HepG2 (cell line): Measurements from ENCODE around the gene CCDC154. TPM values are rescaled to one million over a fixed set of nuclear protein-coding genes. Genes with fewer than 3 reads are reported as not detected.

Source experiments
- EHMT2 ChIP-seq: fragments of 200-600 bp; sonication (generic); IDR thresholded peaks from 2 replicates; pipeline ENCODE4 v1.7.0; 2017; ENCODE audit warnings: antibody characterized with exemption, low read depth, low read length, borderline replicate concordance
- KDM6A ChIP-seq: IDR thresholded peaks from 2 replicates; pipeline ENCODE4 v1.6.1; 2016; ENCODE audit warnings: low read depth
- PITX1 ChIP-seq: sonication (generic); formaldehyde crosslinking; IDR thresholded peaks from 2 replicates; pipeline ENCODE4 v1.5.1; 2020; ENCODE audit warnings: mild to moderate bottlenecking, missing genetic modification reagents
- RAD21 ChIP-seq: fragments of 450-650 bp; formaldehyde crosslinking; IDR thresholded peaks from 2 replicates; pipeline ENCODE4 v1.5.0; 2020; ENCODE audit warnings: mild to moderate bottlenecking
- SP140L ChIP-seq: sonication (generic); formaldehyde crosslinking; IDR thresholded peaks from 2 replicates; pipeline ENCODE4 v1.4.0; 2020; ENCODE audit warnings: missing genetic modification reagents, borderline replicate concordance
- ZNF124 ChIP-seq: sonication (generic); formaldehyde crosslinking; IDR thresholded peaks from 2 replicates; pipeline ENCODE4 v1.4.0; 2020; ENCODE audit warnings: missing genetic modification reagents
- ZNF142 ChIP-seq: sonication (generic); formaldehyde crosslinking; IDR thresholded peaks from 2 replicates; pipeline ENCODE4 v1.4.0; 2020; ENCODE audit warnings: missing genetic modification reagents
- ZNF274 ChIP-seq: sonication (generic); formaldehyde crosslinking; IDR thresholded peaks from 2 replicates; pipeline ENCODE4 v1.5.1; 2020; ENCODE audit warnings: mild to moderate bottlenecking, missing genetic modification reagents
- ZNF362 ChIP-seq: sonication (generic); formaldehyde crosslinking; IDR thresholded peaks from 2 replicates; pipeline ENCODE4 v1.4.0; 2020; ENCODE audit warnings: missing genetic modification reagents, mild to moderate bottlenecking, borderline replicate concordance
- ZNF367 ChIP-seq: sonication (generic); formaldehyde crosslinking; IDR thresholded peaks from 2 replicates; pipeline ENCODE4 v1.4.0; 2020; ENCODE audit warnings: missing genetic modification reagents, borderline replicate concordance
- ZNF407 ChIP-seq: sonication (generic); formaldehyde crosslinking; IDR thresholded peaks from one replicate; pipeline ENCODE4 v1.5.1; 2020; ENCODE audit warnings: mild to moderate bottlenecking, missing genetic modification reagents; ENCODE audit errors: not compliant biosample characterization
- ZNF501 ChIP-seq: sonication (generic); formaldehyde crosslinking; IDR thresholded peaks from 2 replicates; pipeline ENCODE4 v1.5.1; 2020; ENCODE audit warnings: mild to moderate bottlenecking, moderate library complexity, missing genetic modification reagents
- ZNF746 ChIP-seq: sonication (generic); formaldehyde crosslinking; IDR thresholded peaks from 2 replicates; pipeline ENCODE4 v1.8.0; 2022; ENCODE audit warnings: mild to moderate bottlenecking, missing genetic modification reagents
- ZSCAN31 ChIP-seq: sonication (generic); formaldehyde crosslinking; IDR thresholded peaks from 2 replicates; pipeline ENCODE4 v1.5.0; 2020; ENCODE audit warnings: low read depth, mild to moderate bottlenecking, missing genetic modification reagents
- polyA plus RNA-seq, 8 experiments: library from polyadenylated mRNA; depleted of rRNA in 3 of 8; stranded (reverse) in 7 of 8; unstranded in 1 of 8; fragments of >200 nt; fragmentation: Illumina TruSeq in 4 of 8; extraction: Trizol in 4 of 8; gene quantifications; 2 replicates each; pipeline versions ENCODE4 v1.2.1 to v1.2.3, GENCODE V29; 2011 to 2016; ENCODE audit warnings: low read depth in 4 of 8, missing spikeins in 1 of 8, mixed read lengths in 1 of 8; ENCODE audit not compliant: insufficient read depth in 1 of 8
- total RNA-seq, 5 experiments: library from RNA; depleted of rRNA; stranded (reverse); fragments of >200 nt; fragmentation: Illumina TruSeq; extraction: Trizol; gene quantifications; 2 replicates each; pipeline ENCODE4 v1.2.3, GENCODE V29; 2016; ENCODE audit warnings: low read depth in 1 of 5

Gene CCDC154
- total and polyA plus RNA-seq, 2 of the 13 experiments (the other 11 are each of a cell fraction or from before 2014, with no cell fraction given): 0.92 to 1.5 TPM

- TF ChIP-seq ZNF407 (no peak), ZNF142 (CRISPR knock-in tag) (no peak), ZNF367 (no peak), EHMT2 (no peak), ZNF501 (peak; percentile 81), ZNF274 (CRISPR knock-in tag) (no peak), KDM6A (CRISPR knock-in tag) (no peak; the same call in 1 of the 2 replicates), ZNF124 (peak; percentile 68; the same call in 1 of the 2 replicates), RAD21 (CRISPR knock-in tag) (peak; percentile 46; the same call in 1 of the 2 replicates), SP140L (CRISPR knock-in tag) (no peak), ZSCAN31 (CRISPR knock-in tag) (peak; percentile 85), PITX1 (CRISPR knock-in tag) (peak; percentile 76; the same call in 1 of the 2 replicates), ZNF362 (CRISPR knock-in tag) (peak; percentile 36; the same call in 1 of the 2 replicates), ZNF746 (CRISPR knock-in tag) (no peak)
These were observed 13.4 kb downstream of the CCDC154 start, which contains the start of gene PERCC1 (continued) for GRCh38 chr16:1430759-1431496.
